ENCODE measurements around the gene TRIM29.
A peak's percentile ranks its signal among the peaks of the same experiment; 100 is the strongest.

The TRIM29 gene

GRCh38 chr11:120139316-120140069, 1.6 kb upstream of the TRIM29 start:
- ATAC-seq (no peak), DNase-seq (no peak)

GRCh38 chr11:120137187-120137610, 714 bp downstream of the TRIM29 start:
- DNase-seq: no peak
- ATAC-seq: no peak

- no peak for ATAC-seq
- DNase-seq: no peak
Measured at GRCh38 chr11:120136356-120136755, 1.6 kb downstream of the TRIM29 start.

- DNase-seq (no peak), ATAC-seq (no peak)
Measured at GRCh38 chr11:120135838-120136237, 2.1 kb downstream of the TRIM29 start.

- ATAC-seq (no peak), DNase-seq (no peak)
Measured at GRCh38 chr11:120134931-120135228, 3.0 kb downstream of the TRIM29 start.

- no peak for ATAC-seq
- DNase-seq: no peak
Measured at GRCh38 chr11:120134106-120134930, 3.6 kb downstream of the TRIM29 start.

GRCh38 chr11:120133216-120134105, 4.5 kb downstream of the TRIM29 start:
- no peak for ATAC-seq
- DNase-seq: no peak

- ATAC-seq: no peak
- no peak for DNase-seq
Measured at GRCh38 chr11:120132645-120133185, 5.2 kb downstream of the TRIM29 start.

GRCh38 chr11:120131941-120132644, 5.8 kb downstream of the TRIM29 start:
- DNase-seq: no peak
- ATAC-seq: no peak

- DNase-seq (no peak), ATAC-seq (no peak)
Measured at GRCh38 chr11:120130991-120131760, 6.7 kb downstream of the TRIM29 start.

- DNase-seq (no peak), ATAC-seq (no peak)
Measured at GRCh38 chr11:120130176-120130980, 7.5 kb downstream of the TRIM29 start.

- no peak for DNase-seq
Measured at GRCh38 chr11:120129570-120129969, 8.3 kb downstream of the TRIM29 start.

GRCh38 chr11:120128392-120129119, 9.4 kb downstream of the TRIM29 start:
- ATAC-seq (no peak), DNase-seq (no peak)

More at GRCh38 chr11:120129570-120129969, 8.3 kb downstream of the TRIM29 start:
- ATAC-seq: no peak

- DNase-seq (no peak), ATAC-seq (no peak)
Measured at GRCh38 chr11:120127236-120127635, 10.7 kb downstream of the TRIM29 start.

GRCh38 chr11:120126620-120127019, 11.3 kb downstream of the TRIM29 start:
- no peak for DNase-seq
- ATAC-seq: no peak

GRCh38 chr11:120125509-120125908, 12.4 kb downstream of the TRIM29 start:
- no peak for ATAC-seq
- no peak for DNase-seq

GRCh38 chr11:120125024-120125423, 12.9 kb downstream of the TRIM29 start:
- no peak for DNase-seq

GRCh38 chr11:120124355-120124754, 13.6 kb downstream of the TRIM29 start:
- no peak for ATAC-seq
- DNase-seq: no peak

More at GRCh38 chr11:120125024-120125423, 12.9 kb downstream of the TRIM29 start:
- peak; percentile 60 for ATAC-seq

GRCh38 chr11:120123946-120124345, 14.0 kb downstream of the TRIM29 start:
- DNase-seq: no peak
- ATAC-seq: no peak

All from stimulated activated naive CD8-positive, alpha-beta T cell treated with anti-CD3 and anti-CD28 coated beads, Interleukin-15, Interleukin-2, amounts not matched to agents 100 U/mL and 50 U/mL, for 24 hours (primary cell).